ENCODE results near the gene NOC2L.

The NOC2L gene

DNA sequence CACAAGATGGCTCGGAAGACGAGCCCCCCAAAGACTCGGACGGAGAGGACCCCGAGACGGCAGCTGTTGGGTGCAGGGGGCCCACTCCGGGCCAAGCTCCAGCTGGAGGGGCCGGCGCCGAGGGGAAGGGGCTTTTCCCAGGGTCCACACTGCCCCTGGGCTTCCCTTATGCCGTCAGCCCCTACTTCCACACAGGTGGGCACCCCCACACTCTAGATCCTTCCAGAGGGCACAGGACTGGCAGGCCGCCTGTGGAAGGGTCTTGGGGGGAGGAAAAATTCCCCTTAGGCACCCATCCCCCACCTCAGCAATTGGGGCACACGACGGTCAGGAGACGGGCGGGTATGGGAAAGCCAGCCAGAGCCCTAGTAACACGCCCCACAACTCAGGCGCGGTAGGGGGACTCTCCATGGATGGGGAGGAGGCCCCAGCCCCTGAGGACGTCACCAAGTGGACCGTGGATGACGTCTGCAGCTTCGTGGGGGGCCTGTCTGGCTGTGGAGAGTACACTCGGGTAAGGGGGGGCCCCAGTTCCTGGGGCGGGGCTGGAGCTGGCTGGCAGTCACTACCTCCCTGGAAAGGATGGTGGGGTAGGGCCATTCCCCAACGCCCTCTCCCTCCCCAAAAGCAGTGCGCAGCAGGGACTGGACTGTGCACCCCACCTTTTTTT, 16.1 kb downstream of the NOC2L start:
- DNase-seq (ENCODE audit: low spot score) = no peak

DNA sequence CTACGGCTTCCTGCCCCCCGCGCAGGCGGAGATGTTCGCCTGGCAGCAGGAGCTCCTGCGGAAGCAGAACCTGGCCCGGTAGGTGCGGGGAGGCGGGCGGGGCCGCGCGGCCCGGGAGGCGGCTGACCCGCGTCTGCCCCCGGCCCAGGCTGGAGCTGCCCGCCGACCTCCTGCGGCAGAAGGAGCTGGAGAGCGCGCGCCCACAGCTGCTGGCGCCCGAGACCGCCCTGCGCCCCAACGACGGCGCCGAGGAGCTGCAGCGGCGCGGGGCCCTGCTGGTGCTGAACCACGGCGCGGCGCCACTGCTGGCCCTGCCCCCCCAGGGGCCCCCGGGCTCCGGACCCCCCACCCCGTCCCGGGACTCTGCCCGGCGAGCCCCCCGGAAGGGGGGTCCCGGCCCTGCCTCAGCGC, 16.6 kb downstream of the NOC2L start:
- DNase-seq (ENCODE audit: low spot score) = no peak

DNA sequence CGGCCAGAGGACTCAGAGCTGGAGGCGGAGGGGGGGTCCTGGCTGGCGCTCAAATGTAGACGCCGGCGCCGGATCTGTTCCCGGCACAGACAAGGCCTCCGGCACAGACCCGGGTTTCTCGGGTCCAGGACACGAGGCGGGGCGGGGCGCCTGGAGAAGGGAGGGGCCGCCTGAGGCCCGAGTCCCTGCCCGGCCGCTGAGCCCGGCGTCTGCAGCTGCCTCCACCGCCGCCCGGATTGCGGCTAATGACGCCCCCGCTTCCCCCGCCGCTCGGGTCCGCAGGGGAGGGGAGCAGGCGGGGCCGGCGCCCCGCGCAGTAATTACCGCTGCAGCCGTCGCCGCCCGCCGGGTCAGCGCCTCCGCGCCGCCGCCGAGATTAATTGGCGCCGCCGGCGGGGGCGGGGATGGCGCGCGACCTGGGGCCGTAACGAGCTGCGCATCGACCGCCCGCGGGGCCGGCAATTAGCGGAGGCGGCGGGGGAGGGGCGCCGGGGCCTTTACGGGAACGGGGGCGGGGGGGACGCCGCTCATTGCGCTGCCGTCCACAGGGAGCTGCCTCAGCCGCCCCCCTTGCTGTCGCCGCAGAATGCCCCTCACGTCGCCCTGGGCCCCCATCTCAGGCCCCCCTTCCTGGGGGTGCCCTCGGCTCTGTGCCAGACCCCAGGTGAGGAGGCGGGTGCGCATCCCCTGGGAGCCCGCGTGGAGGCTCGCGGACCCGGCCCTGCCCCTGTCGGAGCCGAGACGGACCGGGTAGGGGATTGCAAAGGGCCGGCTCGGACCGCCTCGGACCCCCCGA, 17.3 kb downstream of the NOC2L start:
- peak; percentile 77 for DNase-seq (ENCODE audit: low spot score)

DNA sequence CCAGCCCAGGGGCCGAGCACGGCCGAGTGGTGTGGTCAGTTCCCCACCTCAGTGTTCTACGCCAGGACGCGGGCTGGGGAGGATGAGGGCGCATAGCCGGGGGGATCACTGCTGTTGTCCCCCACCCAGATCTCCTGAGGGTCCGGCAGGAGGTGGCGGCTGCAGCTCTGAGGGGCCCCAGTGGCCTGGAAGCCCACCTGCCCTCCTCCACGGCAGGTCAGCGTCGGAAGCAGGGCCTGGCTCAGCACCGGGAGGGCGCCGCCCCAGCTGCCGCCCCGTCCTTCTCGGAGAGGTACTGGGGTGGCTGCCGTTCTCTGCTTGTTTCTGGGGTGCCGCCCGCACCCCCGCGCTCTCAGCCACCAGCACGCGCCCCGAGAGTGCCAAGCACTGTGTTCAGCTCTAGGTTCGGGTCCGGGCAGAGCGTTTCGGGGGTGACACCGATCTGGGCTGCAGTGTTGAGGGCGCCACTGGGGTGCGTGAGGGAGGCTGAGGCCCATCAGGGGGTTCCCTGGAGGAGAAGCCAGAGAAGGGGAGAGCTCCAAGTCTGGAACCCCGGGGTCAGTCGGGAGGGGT, 18.0 kb downstream of the NOC2L start:
- DNase-seq (ENCODE audit: low spot score) = no peak

DNA sequence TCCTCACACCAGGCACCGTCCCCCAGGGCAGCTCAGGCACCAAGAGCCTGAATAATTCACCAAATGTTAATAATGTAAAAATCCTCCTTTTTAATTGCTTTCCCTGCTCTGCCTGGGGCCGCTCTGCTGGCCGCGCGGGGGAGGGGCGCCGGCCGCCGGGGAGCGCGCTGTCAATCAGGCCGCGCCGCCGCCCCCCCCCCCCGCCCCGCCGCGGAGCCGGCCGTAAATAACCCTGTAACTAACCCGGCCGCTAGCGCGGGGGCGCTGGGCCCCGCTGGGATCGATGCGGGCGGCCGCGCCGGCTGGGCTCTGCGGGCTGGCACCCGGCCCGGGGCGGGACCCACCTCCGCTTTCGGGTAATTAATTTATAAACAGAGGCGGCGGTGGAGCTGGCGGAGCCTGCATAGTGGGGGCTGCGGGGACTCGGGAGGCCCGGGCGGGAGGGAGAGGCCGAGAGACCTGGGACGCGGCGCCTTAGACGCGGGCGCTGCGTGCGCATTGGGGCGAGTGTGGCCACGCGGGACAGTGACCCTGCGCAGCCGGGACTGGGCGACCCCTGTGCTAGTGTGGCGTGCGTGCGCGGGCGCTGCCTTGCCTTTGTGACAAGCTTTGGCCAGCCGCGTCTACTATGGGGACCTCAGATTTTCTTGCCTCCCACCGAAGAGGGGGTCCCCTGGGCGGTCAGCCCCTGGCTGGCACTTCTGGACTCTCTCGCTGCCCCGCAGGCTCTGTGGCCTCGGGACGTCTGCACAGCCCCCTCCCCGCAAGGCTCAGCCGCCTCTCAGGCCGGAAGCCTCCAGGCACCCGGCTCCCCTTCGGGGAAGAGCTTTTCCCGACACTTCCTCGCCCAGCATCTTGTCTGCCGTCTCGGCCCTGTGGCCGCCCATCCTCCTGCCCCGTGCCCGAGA, 18.7 kb downstream of the NOC2L start:
- no peak for DNase-seq (ENCODE audit: low spot score)

DNA sequence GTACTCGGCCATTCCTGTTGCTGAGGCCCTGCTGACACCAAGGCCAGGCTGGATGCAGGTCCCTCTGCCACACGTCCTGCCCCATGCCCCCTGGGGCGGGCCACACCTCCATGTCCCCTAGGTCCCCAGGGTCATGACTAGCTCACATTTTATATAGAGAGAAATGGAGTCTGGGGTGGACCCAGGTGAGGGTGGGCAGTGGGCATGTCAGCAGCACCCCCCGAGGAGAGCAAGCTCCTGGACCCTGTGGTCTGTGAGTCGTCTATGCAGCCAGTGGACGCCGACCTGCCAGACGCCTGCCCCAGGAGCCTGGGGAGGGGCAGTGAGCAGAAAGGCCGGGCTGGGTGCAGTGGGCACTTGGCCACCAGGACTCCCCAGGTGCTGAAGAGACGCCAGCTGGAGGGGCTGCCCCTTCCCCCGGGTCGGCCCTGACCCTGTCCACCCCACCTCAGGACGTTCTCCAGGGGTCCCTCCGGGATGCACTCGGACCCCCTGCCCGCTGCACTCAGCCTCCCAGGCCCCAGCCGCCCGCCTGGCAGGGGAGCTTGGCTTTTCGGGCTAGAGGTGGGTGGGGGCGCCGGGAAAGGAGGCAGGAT, 19.4 kb downstream of the NOC2L start:
- DNase-seq (ENCODE audit: low spot score) = no peak

DNA sequence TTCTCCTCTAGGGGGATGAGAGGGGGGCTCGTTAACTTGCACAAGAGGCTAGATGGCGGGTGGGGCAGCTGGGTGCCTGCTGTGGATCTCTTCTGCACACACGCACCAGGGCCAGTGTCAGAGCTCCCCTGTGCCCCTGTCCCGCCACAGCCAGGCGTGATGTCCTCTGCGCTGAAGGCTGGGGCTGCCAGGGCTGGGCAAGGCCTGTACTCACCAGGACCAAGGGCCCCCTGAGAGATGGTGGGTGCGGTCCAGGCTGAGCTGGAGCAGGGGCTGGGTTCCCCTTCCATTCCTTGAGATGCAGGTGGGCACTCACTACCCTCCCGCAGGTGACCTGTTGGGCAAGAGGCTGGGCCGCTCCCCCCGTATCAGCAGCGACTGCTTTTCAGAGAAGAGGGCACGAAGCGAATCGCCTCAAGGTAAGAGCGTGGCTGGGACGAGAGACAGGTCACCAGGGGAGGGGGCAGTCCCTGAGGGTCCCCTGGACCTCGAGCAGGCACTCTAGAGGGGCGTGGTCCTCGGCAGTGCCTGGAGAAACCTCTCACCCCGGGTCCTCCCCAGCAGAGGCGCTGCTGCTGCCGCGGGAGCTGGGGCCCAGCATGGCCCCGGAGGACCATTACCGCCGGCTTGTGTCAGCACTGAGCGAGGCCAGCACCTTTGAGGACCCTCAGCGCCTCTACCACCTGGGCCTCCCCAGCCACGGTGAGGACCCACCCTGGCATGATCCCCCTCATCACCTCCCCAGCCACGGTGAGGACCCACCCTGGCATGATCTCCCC, 20.2 kb downstream of the NOC2L start:
- no peak for DNase-seq (ENCODE audit: low spot score)

DNA sequence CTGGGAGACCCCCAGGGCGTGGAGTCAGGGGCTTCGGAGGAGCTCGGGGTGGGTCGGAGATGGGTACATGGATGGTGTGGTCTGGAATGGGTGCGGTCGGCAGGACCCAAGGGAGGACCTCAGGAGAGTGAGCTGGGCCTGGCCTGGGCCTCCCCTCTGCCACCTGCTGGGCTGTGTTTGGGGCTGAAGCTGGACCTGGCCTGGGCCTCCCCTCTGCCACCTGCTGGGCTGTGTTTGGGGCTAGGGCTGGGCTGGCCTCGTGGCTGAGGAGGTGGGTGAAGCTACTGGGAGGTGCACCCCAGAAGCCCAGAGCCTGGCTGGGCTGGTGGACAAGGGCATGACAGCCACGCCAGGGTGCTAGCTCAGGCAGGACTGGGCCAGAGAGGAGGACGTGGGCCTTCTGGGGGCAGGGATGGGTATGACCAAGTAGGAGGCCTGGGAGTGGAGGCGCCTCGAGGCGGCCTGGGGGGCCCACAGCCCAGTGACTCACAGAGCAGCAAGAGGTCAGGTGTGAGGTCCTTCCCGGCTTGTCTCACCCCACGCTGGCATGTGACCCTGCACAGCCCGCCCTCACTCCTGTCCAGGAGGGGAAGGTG, 20.9 kb downstream of the NOC2L start:
- DNase-seq (ENCODE audit: low spot score) = peak; percentile 60

DNA sequence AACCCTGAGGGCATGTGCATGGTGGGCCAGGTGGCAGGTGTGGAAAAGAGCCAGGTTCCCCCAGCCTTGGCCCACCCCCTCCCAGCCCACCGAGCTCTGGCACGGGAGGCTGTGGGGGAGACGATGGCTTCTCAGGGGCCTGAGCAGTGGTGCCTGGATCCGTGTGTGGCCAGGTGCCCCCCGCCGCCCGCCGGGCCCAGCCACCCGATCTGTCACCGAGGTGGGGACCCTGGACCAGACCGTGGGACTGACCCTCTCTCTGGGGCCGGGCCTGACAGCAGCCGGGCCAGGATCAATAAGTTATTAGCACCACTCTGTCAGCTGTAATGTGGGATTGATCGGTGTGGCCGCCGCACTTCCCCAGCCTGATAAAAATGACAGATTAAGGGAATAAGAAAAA, 21.5 kb downstream of the NOC2L start:
- DNase-seq (ENCODE audit: low spot score) = no peak

DNA sequence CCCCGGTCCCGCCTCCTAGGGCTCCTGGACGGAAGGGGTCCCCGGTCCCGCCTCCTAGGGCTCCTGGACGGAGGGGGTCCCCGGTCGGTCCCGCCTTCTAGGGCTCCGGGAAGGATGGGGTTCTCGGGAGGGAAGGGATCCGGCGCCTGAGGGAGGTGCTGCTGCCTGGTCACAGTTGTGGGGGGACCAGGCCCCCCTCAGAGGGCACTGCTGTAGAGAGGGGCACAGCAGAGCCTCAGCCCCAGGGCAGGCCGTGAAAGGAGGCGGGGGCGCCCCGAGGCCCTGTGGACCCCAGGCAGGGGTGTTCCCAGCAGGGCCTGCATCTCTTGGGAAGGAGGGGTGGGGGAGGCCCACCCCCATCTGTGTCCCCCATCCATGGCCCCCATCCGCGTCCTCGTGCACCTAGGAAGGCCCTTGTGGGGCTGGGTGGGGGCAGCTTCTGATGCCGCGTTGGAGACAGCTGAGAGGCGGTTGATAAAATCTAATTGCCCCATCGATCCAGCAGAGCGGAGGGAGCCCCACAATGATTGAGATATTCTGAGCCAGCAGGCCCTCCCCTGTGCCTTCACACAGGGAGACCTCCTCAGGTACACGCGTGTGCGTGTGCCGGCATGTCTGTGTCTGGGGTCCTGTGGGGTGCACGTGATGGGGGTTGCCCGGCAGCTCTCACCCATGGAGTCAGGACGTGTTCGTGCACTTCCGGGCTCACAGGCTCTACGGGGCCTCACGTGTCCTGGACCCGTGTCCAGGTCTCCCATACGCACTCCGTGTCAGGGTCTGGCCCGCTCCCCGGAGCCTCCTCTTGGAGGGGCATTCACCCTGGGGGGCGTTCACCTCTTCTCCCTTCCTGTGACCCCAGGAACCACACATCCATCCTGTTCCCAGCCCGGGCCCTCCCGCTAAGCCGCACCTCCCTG, 22.4 kb downstream of the NOC2L start:
- no peak for DNase-seq (ENCODE audit: low spot score)

DNA sequence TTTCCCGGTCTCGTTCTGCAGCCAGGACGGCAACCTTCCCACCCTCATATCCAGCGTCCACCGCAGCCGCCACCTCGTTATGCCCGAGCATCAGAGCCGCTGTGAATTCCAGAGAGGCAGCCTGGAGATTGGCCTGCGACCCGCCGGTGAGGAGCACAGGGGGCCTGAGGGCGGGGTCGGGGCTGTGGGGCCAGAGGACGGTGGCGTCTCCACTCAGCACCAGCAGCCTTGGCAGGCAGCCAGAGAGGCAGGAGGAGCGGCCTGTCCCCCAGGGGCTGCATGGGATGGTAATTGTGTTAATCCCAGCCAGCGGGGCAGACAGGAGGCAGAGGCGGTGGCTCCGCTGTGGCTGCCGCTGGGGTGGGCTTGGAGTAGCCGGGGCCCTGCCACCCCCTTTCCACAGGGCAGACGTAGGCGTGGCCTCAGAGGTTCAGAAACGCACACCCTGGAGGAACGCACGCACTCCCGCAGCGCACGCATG, 23.3 kb downstream of the NOC2L start:
- DNase-seq (ENCODE audit: low spot score) = no peak

DNA sequence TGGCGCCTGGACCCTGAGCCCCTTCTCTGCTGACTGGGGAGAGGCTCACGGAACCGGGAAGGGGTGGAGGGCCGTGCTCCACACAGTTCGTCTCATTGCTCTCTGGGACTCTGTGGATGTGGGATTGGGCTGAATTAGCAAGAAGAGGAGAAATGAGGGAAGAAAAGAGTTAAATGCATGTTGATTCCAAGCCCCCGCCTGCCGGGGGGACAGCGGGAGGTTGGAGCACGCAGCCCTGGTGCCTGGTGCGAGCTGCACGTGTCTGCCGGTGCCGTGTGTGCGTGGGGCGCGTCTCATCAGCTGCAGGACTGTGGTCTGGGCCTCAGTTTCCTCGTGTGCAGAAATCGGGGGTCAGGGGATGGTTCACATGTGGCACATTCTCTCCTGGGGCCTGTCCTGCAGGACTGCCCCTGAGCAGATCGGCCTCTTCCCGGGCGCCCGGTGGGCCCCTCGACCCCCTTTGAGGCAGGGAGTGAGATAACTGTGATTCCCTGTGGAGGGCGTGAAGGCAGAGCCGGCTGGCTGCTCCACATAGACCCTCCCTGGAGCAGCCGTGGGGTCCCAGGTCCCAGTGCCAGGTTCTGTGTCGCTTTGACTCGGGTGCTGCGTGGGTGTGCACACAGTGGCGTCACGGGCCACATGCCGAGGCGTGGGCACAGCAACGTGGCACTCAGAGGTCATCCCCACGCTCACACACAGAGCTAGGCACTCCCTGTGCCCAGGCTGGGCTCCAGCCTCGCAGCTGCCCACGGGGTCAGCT, 23.9 kb downstream of the NOC2L start:
- no peak for DNase-seq (ENCODE audit: low spot score)

DNA sequence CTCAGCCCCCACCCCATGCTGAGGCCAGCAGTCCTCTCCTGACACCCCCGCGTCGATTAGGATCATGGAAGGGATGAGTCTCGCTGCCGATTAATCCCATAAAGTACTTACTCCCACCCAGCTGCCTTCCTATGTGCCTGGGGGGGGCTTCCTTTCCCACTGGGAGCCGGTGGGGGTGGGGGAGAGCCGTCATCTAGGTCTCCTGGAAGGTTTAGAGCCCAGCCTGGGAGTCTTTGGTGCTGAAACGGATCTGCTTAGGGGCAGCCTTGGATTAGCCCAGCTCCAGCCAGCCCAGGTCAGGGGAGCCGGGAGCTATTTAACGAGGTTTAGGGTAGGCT, 25.5 kb downstream of the NOC2L start:
- DNase-seq (ENCODE audit: low spot score) = no peak

DNA sequence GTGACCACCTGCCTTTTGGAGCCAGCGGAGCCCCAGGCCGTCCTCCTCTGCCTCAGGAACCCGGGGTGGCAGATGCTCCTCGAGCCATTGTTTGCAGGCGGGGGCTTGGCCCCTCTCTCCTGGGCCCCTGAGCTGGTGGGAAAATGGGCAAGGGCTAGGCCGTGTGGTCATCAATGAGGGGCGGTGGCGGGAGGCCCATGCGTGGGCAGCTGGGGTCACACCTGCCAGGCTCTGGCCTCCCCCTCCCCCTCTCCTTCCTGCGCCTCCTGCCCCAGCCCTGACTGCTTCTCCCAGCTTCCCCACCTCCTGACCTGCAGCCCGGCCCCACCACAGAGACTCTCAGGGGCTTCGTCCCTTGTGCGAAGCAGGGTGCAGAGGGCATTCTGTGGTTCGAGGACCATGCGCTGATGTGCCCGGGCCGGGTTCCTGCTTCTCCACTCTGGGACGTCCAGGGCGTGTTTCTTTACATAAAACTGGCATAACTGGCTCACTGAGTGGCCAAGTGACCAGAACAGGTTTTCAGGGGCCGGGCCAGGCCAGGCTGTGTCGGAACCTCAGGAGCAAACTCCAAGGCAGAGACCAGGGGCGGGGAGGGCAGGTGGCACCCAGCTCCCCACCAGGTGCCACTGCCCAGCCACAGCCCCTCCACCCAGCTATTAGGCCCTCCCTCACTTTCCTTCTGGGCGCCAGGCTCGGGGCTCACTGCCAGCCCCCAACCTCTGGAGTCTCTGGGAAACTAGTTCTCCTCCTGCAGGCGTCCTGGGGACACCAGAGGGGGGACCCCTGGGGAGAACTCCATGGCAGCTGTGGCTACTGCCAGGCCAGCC, 26.1 kb downstream of the NOC2L start:
- no peak for DNase-seq (ENCODE audit: low spot score)

DNA sequence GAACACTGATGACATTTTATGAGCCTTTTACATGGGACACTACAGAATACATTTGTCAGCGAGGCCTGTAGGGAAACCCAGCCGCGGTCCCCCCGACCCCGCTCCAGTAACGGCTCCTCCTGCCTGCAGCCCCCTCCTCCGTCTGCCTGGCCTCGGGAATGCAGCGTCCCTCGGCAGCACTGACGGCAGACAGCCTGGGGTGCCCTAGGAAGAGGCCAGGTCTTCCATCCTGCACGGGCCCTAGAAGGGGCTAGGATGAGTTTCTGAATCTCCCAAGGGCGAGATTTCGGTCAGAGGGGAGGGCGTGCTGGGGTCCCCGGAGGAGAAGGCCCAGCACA, 26.9 kb downstream of the NOC2L start:
- no peak for DNase-seq (ENCODE audit: low spot score)

DNA sequence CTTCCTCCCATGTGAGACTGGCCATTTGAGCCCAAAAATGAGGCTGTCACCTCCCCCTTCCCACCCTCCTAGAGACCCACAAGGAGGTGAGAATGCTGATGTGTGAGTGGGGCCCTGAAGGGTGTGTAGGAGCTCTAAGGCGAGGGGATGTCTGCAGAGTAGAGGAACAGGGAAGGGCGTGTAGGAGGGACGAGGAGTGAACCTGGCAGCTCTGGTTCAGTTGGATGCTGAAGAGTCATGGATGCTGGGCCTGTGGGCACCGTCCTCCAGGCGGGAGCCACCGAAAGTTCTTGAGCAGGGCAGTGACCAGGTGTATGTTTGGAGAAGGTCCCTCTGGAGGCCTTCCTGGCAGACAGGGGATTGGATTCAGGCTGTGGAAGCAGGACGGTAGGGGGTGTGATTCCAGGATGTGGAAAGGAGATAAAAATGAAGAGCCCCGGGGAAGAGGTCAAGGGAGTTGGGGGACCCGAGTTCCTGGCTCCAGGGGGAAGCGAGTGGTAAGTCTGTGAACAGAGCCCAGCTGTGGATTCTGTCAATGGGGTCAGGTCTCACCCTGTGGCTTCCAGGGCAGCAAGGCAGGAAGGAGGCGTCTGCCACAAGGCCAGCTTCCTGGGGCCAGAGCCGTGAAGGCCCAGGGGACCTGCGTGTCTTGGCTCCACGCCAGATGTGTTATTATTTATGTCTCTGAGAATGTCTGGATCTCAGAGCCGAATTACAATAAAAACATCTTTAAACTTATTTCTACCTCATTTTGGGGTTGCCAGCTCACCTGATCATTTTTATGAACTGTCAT, 27.5 kb downstream of the NOC2L start:
- DNase-seq (ENCODE audit: low spot score) = no peak

DNA sequence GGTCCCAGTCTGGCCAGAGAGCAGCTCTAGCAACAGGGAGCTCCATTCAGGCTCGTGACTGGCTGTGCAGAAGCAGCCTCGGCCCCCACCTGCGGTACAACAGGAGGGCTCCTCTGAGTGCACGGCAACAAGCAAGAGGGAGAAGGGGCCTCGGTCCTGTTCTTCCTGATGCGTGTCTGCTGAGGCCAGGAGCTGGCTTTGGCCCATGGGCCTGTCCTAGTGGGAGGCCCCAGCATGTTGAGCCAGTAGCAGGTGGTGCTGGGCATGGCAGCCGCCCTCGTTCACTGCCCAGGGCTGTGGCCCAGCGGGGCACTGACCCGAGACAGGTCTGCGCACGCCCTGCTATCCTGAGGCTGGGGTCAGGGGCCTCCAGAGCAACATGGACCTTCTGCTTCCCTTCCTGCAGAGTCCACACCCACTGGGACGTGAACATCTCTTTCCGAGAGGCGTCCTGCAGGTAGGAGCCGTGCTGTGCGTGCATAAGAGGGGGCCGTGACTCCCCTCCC, 28.4 kb downstream of the NOC2L start:
- DNase-seq (ENCODE audit: low spot score) = no peak

All from SW480 (cell line).